Neural cell (in vitro differentiated cells): ENCODE results near the gene TJP1. TPM values are rescaled to one million over a fixed set of nuclear protein-coding genes. Genes with fewer than 3 reads are reported as not detected.
"Not testable (repeated sequence)": the region's sequence is repeated elsewhere in the genome, so short reads cannot be mapped to it uniquely, and the experiment has no call there.

Experiments
- H2AFZ ChIP-seq: fragments of 200-600, 300-800 bp; sonication (generic), shearing (Covaris generic); 2 replicates; pipeline ENCODE4 v1.6.0; 2014; ENCODE audit warnings: low read depth, mild to moderate bottlenecking, antibody characterized with exemption, low read length, moderate library complexity
- H3F3A ChIP-seq: fragments of 200-600 bp; shearing (Covaris generic); 2 replicates; pipeline ENCODE4 v1.6.1; 2016; ENCODE audit warnings: mild to moderate bottlenecking, moderate library complexity, mixed read lengths, antibody characterized with exemption, low read length; ENCODE audit not compliant: insufficient read depth, poor library complexity, severe bottlenecking
- H3K27ac ChIP-seq: fragments of 200-600, 300-800 bp; sonication (generic), shearing (Covaris generic); 2 replicates; pipeline ENCODE4 v1.5.1; 2014; ENCODE audit warnings: mild to moderate bottlenecking, low read length, moderate library complexity
- H3K27me3 ChIP-seq: fragments of 300-800, 200-600 bp; sonication (generic), shearing (Covaris generic); 2 replicates; pipeline ENCODE4 v1.6.0; 2014; ENCODE audit warnings: mild to moderate bottlenecking, low read depth, low read length, moderate library complexity; ENCODE audit not compliant: insufficient read depth
- H3K36me3 ChIP-seq: fragments of 300-800, 200-600 bp; sonication (generic), shearing (Covaris generic); 2 replicates; pipeline ENCODE4 v1.5.1; 2014; ENCODE audit warnings: mild to moderate bottlenecking, antibody characterized with exemption, low read length, moderate library complexity; ENCODE audit not compliant: insufficient read depth
- H3K4me2 ChIP-seq: fragments of 300-800, 200-600 bp; sonication (generic), shearing (Covaris generic); 2 replicates; pipeline ENCODE4 v1.6.0; 2014; ENCODE audit warnings: mild to moderate bottlenecking, low read length
- H3K4me3 ChIP-seq: fragments of 300-800, 200-600 bp; sonication (generic), shearing (Covaris generic); 2 replicates; pipeline ENCODE4 v1.5.1; 2014; ENCODE audit warnings: mild to moderate bottlenecking, low read length, moderate library complexity
- H3K79me2 ChIP-seq: fragments of 200-600 bp; shearing (Covaris generic); replicated peaks from 2 replicates; pipeline ENCODE4 v1.6.0; 2014; ENCODE audit warnings: mild to moderate bottlenecking, low read length, moderate library complexity; ENCODE audit not compliant: insufficient read depth
- H3K9ac ChIP-seq: fragments of 300-800, 200-600 bp; sonication (generic), shearing (Covaris generic); 2 replicates; pipeline ENCODE4 v1.6.1; 2016; ENCODE audit warnings: mild to moderate bottlenecking, low read length, mixed read lengths
- H3K9me2 ChIP-seq: fragments of 200-600 bp; shearing (Covaris generic); 2 replicates; pipeline ENCODE4 v1.6.1; 2016; ENCODE audit warnings: mild to moderate bottlenecking, low read length, mixed read lengths; ENCODE audit not compliant: insufficient read depth
- H3K9me3 ChIP-seq: fragments of 200-600, 300-800 bp; sonication (generic), shearing (Covaris generic); 2 replicates; pipeline ENCODE4 v1.6.1; 2016; ENCODE audit warnings: mild to moderate bottlenecking, mixed run types, low read length, moderate library complexity, mixed read lengths
- H4K20me1 ChIP-seq: fragments of 200-600 bp; shearing (Covaris generic); 2 replicates; pipeline ENCODE4 v1.6.1; 2016; ENCODE audit warnings: mild to moderate bottlenecking, mixed run types; ENCODE audit not compliant: insufficient read depth
- CTCF ChIP-seq: fragments of 450-650 bp; IDR thresholded peaks from 2 replicates; pipeline ENCODE4 v1.5.1; 2014; ENCODE audit warnings: antibody characterized with exemption, mild to moderate bottlenecking, moderate library complexity; ENCODE audit not compliant: poor library complexity, severe bottlenecking
- EP300 ChIP-seq: fragments of 450-650 bp; conservative IDR thresholded peaks from 2 replicates; pipeline ENCODE4 v1.6.1; 2014; ENCODE audit warnings: antibody characterized with exemption, mild to moderate bottlenecking, moderate library complexity; ENCODE audit not compliant: poor library complexity, severe bottlenecking
- EZH2 ChIP-seq: fragments of 200-600, 300-800 bp; shearing (Covaris generic), sonication (generic); IDR thresholded peaks from 2 replicates; pipeline ENCODE4 v1.6.1; 2014; ENCODE audit warnings: antibody characterized with exemption, low read length, borderline replicate concordance, mild to moderate bottlenecking; ENCODE audit not compliant: insufficient read depth, poor library complexity, severe bottlenecking
- MXI1 ChIP-seq: fragments of 450-650 bp; conservative IDR thresholded peaks from 2 replicates; pipeline ENCODE4 v1.6.1; 2014; ENCODE audit warnings: antibody characterized with exemption, mild to moderate bottlenecking; ENCODE audit not compliant: poor library complexity, severe bottlenecking
- POLR2AphosphoS5 ChIP-seq: IDR thresholded peaks from 2 replicates; pipeline ENCODE4 v1.6.1; 2012
- RAD21 ChIP-seq: fragments of 450-650 bp; conservative IDR thresholded peaks from 2 replicates; pipeline ENCODE4 v1.6.1; 2014; ENCODE audit warnings: antibody characterized with exemption, mild to moderate bottlenecking, moderate library complexity
- SMC3 ChIP-seq: fragments of 450-650 bp; conservative IDR thresholded peaks from 2 replicates; pipeline ENCODE4 v1.6.1; 2014; ENCODE audit warnings: antibody characterized with exemption, mild to moderate bottlenecking, moderate library complexity; ENCODE audit not compliant: poor library complexity
- TAF1 ChIP-seq: IDR thresholded peaks from 2 replicates; pipeline ENCODE4 v1.6.1; 2012; ENCODE audit warnings: low read depth
- polyA plus RNA-seq: library from polyadenylated mRNA; depleted of rRNA; stranded (reverse); fragments of >200 nt; gene quantifications from 2 replicates; pipeline ENCODE4 v1.2.3, GENCODE V29; 2014
- TF ChIP-seq, protein P1 (sequence below): IDR thresholded peaks from 2 replicates; pipeline ENCODE4 v1.6.1; 2012; ENCODE audit warnings: borderline replicate concordance

TJP1 gene
- polyA plus RNA-seq, 1 donor from 2014 or later: 6.2 TPM

DNA sequence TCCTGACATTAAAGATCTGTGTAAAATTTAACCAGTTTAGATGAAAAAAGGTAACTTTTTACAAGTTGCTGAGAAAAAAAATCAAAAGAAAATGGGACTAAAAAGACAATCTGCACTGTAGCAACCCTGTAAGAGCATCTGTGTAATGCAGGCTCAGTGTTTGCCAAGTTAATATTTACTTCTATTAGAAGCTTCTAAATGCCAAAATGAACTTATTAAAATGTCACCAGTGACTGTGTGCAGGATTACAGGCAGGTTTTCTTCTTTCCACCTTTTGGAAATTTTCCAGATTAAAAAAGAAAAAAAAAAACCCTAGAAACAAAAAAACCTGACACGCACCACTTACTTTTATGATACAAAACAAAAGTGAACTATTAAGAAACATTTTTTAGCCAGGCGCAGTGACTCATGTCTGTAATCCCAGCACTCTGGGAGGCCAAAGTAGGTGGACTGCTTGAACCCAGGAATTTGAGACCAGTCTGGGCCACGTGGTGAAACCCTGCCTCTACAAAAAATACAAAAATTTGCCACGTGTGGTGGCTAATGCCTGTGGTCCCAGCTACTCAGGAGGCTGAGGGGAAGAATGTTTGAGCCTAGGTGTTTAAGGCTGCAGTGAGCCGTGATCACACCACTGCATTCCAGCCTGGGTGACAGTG lies 87.2 kb downstream of the TJP1 start:
- Histone ChIP-seq H3K79me2 (no peaks in the 10 kb centered on the region), H3K9ac (no peak overlapping the region), H3K9me3 (no peaks in the 10 kb centered on the region), H2AFZ (no peak overlapping the region), H3K36me3 (no peaks in the 10 kb centered on the region), H3K4me3 (no peak overlapping the region), H3K9me2 (no peaks in the 10 kb centered on the region), H3K27ac (no peak overlapping the region), H3K27me3 (no peaks in the 10 kb centered on the region), H3K4me2 (no peak overlapping the region), H4K20me1 (no peaks in the 10 kb centered on the region), H3F3A (no peaks in the 10 kb centered on the region)
- TF ChIP-seq POLR2AphosphoS5 (no peak), MXI1 (no peak), RAD21 (no peak), TAF1 (no peak), EZH2 (no peak), CTCF (no peak), EP300 (no peak), SMC3 (no peak)
- TF ChIP-seq, protein P1, sequence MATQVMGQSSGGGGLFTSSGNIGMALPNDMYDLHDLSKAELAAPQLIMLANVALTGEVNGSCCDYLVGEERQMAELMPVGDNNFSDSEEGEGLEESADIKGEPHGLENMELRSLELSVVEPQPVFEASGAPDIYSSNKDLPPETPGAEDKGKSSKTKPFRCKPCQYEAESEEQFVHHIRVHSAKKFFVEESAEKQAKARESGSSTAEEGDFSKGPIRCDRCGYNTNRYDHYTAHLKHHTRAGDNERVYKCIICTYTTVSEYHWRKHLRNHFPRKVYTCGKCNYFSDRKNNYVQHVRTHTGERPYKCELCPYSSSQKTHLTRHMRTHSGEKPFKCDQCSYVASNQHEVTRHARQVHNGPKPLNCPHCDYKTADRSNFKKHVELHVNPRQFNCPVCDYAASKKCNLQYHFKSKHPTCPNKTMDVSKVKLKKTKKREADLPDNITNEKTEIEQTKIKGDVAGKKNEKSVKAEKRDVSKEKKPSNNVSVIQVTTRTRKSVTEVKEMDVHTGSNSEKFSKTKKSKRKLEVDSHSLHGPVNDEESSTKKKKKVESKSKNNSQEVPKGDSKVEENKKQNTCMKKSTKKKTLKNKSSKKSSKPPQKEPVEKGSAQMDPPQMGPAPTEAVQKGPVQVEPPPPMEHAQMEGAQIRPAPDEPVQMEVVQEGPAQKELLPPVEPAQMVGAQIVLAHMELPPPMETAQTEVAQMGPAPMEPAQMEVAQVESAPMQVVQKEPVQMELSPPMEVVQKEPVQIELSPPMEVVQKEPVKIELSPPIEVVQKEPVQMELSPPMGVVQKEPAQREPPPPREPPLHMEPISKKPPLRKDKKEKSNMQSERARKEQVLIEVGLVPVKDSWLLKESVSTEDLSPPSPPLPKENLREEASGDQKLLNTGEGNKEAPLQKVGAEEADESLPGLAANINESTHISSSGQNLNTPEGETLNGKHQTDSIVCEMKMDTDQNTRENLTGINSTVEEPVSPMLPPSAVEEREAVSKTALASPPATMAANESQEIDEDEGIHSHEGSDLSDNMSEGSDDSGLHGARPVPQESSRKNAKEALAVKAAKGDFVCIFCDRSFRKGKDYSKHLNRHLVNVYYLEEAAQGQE: no peak

DNA sequence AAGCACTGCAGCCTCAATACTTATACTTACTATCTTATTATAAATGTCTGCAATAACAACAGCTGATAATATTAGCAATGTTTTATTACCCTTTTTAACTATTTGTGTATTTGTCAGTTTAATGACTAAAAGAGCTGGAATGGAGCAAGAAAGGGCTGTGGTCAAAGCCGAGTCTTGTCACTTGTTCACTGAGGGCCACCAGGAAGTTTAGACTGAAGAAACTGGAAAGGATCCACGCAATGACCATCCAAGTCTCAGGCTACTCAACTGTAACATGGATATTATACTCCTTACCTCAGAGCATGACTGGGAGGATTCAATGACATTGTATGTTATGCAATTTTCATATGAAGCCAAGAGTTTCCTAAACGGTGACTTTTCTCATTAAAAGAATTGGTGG lies 90.4 kb downstream of the TJP1 start:
- H4K20me1 ChIP-seq: no peaks in the 10 kb centered on the region
- no peak overlapping the region for H3K9ac ChIP-seq
- H3K27ac ChIP-seq: no peak overlapping the region
- no peaks in the 10 kb centered on the region for H3K36me3 ChIP-seq
- no peak overlapping the region for H3K4me2 ChIP-seq
- H3K4me3 ChIP-seq: no peak overlapping the region
- H3F3A ChIP-seq: no peaks in the 10 kb centered on the region
- no peaks in the 10 kb centered on the region for H3K9me3 ChIP-seq
- TF ChIP-seq, protein P1: no peak
- TF ChIP-seq SMC3: no peak
- no peaks in the 10 kb centered on the region for H3K9me2 ChIP-seq
- no peak overlapping the region for H2AFZ ChIP-seq
- no peaks in the 10 kb centered on the region for H3K27me3 ChIP-seq
- no peaks in the 10 kb centered on the region for H3K79me2 ChIP-seq

DNA sequence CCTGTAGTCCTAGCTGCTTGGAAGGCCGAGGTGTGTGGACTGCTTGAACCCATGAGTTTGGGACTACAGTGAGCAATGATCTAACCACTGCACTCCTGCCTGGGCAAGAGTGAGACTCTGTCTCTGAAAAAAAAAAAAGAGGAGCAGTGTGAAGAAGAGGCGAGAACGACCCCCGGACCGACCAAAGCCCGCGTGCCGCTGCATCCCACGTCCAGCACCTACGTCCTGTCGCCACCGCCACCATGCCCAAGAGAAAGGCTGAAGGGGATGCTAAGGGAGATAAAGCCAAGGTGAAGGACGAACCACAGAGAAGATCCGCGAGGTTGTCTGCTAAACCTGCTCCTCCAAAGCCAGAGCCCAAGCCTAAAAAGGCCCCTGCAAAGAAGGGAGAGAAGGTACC lies 91.8 kb downstream of the TJP1 start:
- not testable (repeated sequence) for H3K4me2 ChIP-seq, H3K9me3 ChIP-seq, H3K79me2 ChIP-seq, H3F3A ChIP-seq, H3K36me3 ChIP-seq, H3K9ac ChIP-seq, H3K27me3 ChIP-seq, H3K4me3 ChIP-seq, H2AFZ ChIP-seq, H4K20me1 ChIP-seq, H3K9me2 ChIP-seq, H3K27ac ChIP-seq
